Neural crest cell (in vitro differentiated cells): Measurements from ENCODE around the gene ADGRG6. TPM values are rescaled to one million over a fixed set of nuclear protein-coding genes. Genes with fewer than 3 reads are reported as not detected.

Experiments used
- DNase-seq: peaks from one replicate; pipeline ENCODE4 v3.0.0; 2021; ENCODE audit warnings: low read depth, mixed read lengths, low spot score
- H3K27ac Mint-ChIP-seq: one replicate; pipeline ENCODE4 v1.8.0; 2021; ENCODE audit warnings: mild to moderate bottlenecking, mixed read lengths; ENCODE audit not compliant: unreplicated experiment
- H3K27me3 Mint-ChIP-seq: 2 replicates; pipeline ENCODE4 v1.8.0; 2021; ENCODE audit warnings: low read depth, mild to moderate bottlenecking, mixed read lengths
- H3K36me3 Mint-ChIP-seq: 2 replicates; pipeline ENCODE4 v1.8.0; 2021; ENCODE audit warnings: low read depth, mild to moderate bottlenecking, mixed read lengths
- H3K4me1 Mint-ChIP-seq: 2 replicates; pipeline ENCODE4 v1.8.0; 2021; ENCODE audit warnings: mixed read lengths
- H3K4me3 Mint-ChIP-seq: one replicate; pipeline ENCODE4 v1.8.0; 2021; ENCODE audit warnings: mild to moderate bottlenecking, mixed read lengths
- H3K9me3 Mint-ChIP-seq: 2 replicates; pipeline ENCODE4 v1.8.0; 2021; ENCODE audit warnings: mixed read lengths
- CTCF ChIP-seq: fragments of 200-600 bp; sonication (generic); conservative IDR thresholded peaks from 2 replicates; pipeline ENCODE4 v1.5.0; 2021; ENCODE audit warnings: antibody characterized with exemption, mild to moderate bottlenecking
- total RNA-seq: library from RNA; stranded (reverse); gene quantifications from 2 replicates; pipeline ENCODE4 v1.2.1, GENCODE V29; 2021

The ADGRG6 gene
- total RNA-seq, 1 donor from 2014 or later: 78.9 TPM

DNA sequence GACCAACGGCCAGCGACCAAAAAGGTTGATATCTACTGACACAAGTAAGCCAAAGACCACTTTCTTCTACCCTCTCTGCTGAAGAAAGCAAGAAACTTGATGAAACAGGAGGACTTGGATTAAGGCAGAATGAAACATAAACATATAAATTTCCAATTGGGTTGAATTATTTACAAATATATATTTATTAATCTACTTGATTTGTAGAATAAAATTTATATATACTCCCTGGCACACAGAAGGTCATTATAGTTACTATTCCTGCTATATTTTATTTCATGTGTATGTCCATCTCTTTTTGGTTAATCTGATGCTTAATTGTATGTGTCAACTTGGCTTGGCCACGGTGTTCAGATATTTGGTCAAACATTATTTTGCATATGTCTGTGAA, 4.2 kb upstream of the ADGRG6 start:
- Mint-ChIP-seq H3K27ac (peak overlapping the region; percentile 94), H3K9me3 (peaks cover 5% of the 10 kb centered on the region), H3K4me1 (peaks cover 47% of the 10 kb centered on the region), H3K36me3 (peaks cover 4% of the 10 kb centered on the region), H3K4me3 (peak overlapping the region; percentile 84), H3K27me3 (peaks cover 15% of the 10 kb centered on the region)
- no peak for DNase-seq
- no peak for TF ChIP-seq CTCF

GRCh38 chr6:142297996-142298753, 3.6 kb upstream of the ADGRG6 start:
- peaks cover 3% of the 10 kb centered on the region for H3K9me3 Mint-ChIP-seq
- H3K27ac Mint-ChIP-seq: peak overlapping the region; percentile 24
- TF ChIP-seq CTCF: no peak
- no peak for DNase-seq
- H3K4me3 Mint-ChIP-seq: peak overlapping the region; percentile 42
- H3K27me3 Mint-ChIP-seq: peaks cover 21% of the 10 kb centered on the region
- H3K4me1 Mint-ChIP-seq: peaks cover 53% of the 10 kb centered on the region
- H3K36me3 Mint-ChIP-seq: peaks cover 4% of the 10 kb centered on the region

- Mint-ChIP-seq H3K27me3 (peaks cover 24% of the 10 kb centered on the region), H3K4me1 (peaks cover 60% of the 10 kb centered on the region), H3K4me3 (peak overlapping the region; percentile 94), H3K9me3 (no peaks in the 10 kb centered on the region), H3K27ac (no peak overlapping the region), H3K36me3 (peaks cover 4% of the 10 kb centered on the region)
- no peak for TF ChIP-seq CTCF
- no peak for DNase-seq
Observed at GRCh38 chr6:142300302-142300701, 1.5 kb upstream of the ADGRG6 start.

- H3K4me3 Mint-ChIP-seq: peak overlapping the region; percentile 94
- peak; percentile 23 for DNase-seq
- peaks cover 62% of the 10 kb centered on the region for H3K4me1 Mint-ChIP-seq
- peaks cover 24% of the 10 kb centered on the region for H3K27me3 Mint-ChIP-seq
- peaks cover 4% of the 10 kb centered on the region for H3K36me3 Mint-ChIP-seq
- no peak for TF ChIP-seq CTCF
- no peaks in the 10 kb centered on the region for H3K9me3 Mint-ChIP-seq
- H3K27ac Mint-ChIP-seq: peak overlapping the region; percentile 93
Observed at GRCh38 chr6:142300758-142301650, 803 bp upstream of the ADGRG6 start.

GRCh38 chr6:142302421-142303175, 791 bp downstream of the ADGRG6 start:
- H3K4me1 Mint-ChIP-seq: peaks cover 61% of the 10 kb centered on the region
- DNase-seq: no peak
- no peaks in the 10 kb centered on the region for H3K36me3 Mint-ChIP-seq
- H3K4me3 Mint-ChIP-seq: peak overlapping the region; percentile 94
- TF ChIP-seq CTCF: no peak
- peak overlapping the region; percentile 83 for H3K27ac Mint-ChIP-seq
- peaks cover 24% of the 10 kb centered on the region for H3K27me3 Mint-ChIP-seq
- no peaks in the 10 kb centered on the region for H3K9me3 Mint-ChIP-seq
